ENCODE results near the gene KDM3B. TPM values are rescaled to one million over a fixed set of nuclear protein-coding genes. Genes with fewer than 3 reads are reported as not detected.
A peak's percentile ranks its signal among the peaks of the same experiment; 100 is the strongest.

The KDM3B gene
- total and polyA plus RNA-seq, 9 of the 15 experiments (the other 6 are each of a cell fraction or from before 2014, with no cell fraction given): 13.8 to 62.8 (median 41.9) TPM

- Histone ChIP-seq H3K9me3 (replicated peaks; ENCODE audit: control insufficient read depth, insufficient read depth, low read depth, low read length) (no peaks in the 10 kb centered on the region), H3K4me1 (replicated peaks in 1 of 2; ENCODE audit: control insufficient read depth in 2 of 2, insufficient read depth in 2 of 2, low read length in 2 of 2) (peaks cover 16 to 17% of the 10 kb centered on the region in 2 experiments), H4K20me1 (replicated peaks; ENCODE audit: control insufficient read depth, insufficient read depth, low read length) (0 out of 2 replicates have a peak, but pooled peaks cover 3% of the 10 kb centered on the region), H3K9ac (ENCODE audit: insufficient read depth in 1 of 2, low read depth in 2 of 2, low read length in 2 of 2) (peak overlapping the region in 1 of 2 experiments; percentile 19; a peak in 1 of 4 replicates), H3K36me3 (ENCODE audit: control insufficient read depth, insufficient read depth, low read length) (peaks cover 4% of the 10 kb centered on the region; the same call in 1 of the 3 replicates), H3K27me3 (ENCODE audit: control insufficient read depth in 2 of 2, insufficient read depth in 2 of 2, low read length in 2 of 2) (no peaks in the 10 kb centered on the region), H3K4me2 (ENCODE audit: insufficient read depth, low read length) (no peak overlapping the region), H3K79me2 (ENCODE audit: control insufficient read depth, insufficient read depth, low read length) (peaks cover 34% of the 10 kb centered on the region), H3K4me3 (no peak overlapping the region), H2AFZ (ENCODE audit: low read depth, low read length) (no peak overlapping the region), H3K27ac (ENCODE audit: extremely low read depth, low read depth, low read length) (no peak overlapping the region), H3K9me1 (ENCODE audit: control insufficient read depth, insufficient read depth, low read length) (no peaks in the 10 kb centered on the region)
- FAIRE-seq: no peak
- BruUV-seq (replicated peaks): no TSS peak
- DNase-seq (ENCODE audit: extremely low read depth in 1 of 4, low spot score in 3 of 4): no peak
- intact Hi-C loops (cut with micrococcal nuclease): no loop called here
- no peak for ATAC-seq
- ChIA-PET POLR2A (interaction anchor here (0.9 to 5.4 kb wide), 4 partner anchors 10 to 17 kb away, joined by 3 to 43 read pairs (median 4); partner anchors contain the start of gene KDM3B), CTCF (ENCODE audit: low intra/inter-chr PET ratio) (no interaction called here)
- in situ Hi-C loops (cut with MboI): no loop called here
- WGBS (ENCODE audit: insufficient coverage, low coverage, missing lambda C conversion rate): 26% methylated on average over 3 of the region's 3 CpGs
- no peak for TF ChIP-seq ZNF146 (CRISPR knock-in tag; IDR thresholded peaks at IDR 0.05; ENCODE audit: unreplicated experiment)
- TF ChIP-seq JUND (IDR thresholded peaks at IDR 0.05; ENCODE audit: borderline replicate concordance, low read depth, low read length): peak; percentile 71; the same call in 1 of the 2 replicates
- peak; percentile 62; the same call in 1 of the 3 replicates for TF ChIP-seq JUND (tag; IDR thresholded peaks at IDR 0.05; ENCODE audit: borderline replicate concordance, low read depth, low read length)
- 0 out of 2 replicates have a peak, but pooled peaks have one; percentile 25 for TF ChIP-seq RFX1 (IDR thresholded peaks at IDR 0.05)
- TF ChIP-seq NFATC3 (IDR thresholded peaks at IDR 0.05): no peak
- no peak for TF ChIP-seq THRAP3 (IDR thresholded peaks at IDR 0.05; ENCODE audit: borderline replicate concordance)
- TF ChIP-seq ETV5 (CRISPR knock-in tag; IDR thresholded peaks at IDR 0.05; ENCODE audit: low read depth): no peak
- no peak for TF ChIP-seq DDX20 (tag; IDR thresholded peaks at IDR 0.05; ENCODE audit: low read depth)
- no peak for TF ChIP-seq KAT7 (CRISPR knock-in tag; IDR thresholded peaks at IDR 0.05; ENCODE audit: borderline replicate concordance)
- no peak for TF ChIP-seq ZBTB17 (CRISPR knock-in tag; IDR thresholded peaks at IDR 0.05)
- no peak for TF ChIP-seq KAT2B (IDR thresholded peaks at IDR 0.05; ENCODE audit: low read depth, low read length)
- no peak for TF ChIP-seq CC2D1A (IDR thresholded peaks at IDR 0.05)
- TF ChIP-seq HINFP (tag; conservative IDR thresholded peaks at IDR 0.05; ENCODE audit: low read depth): no peak
- TF ChIP-seq ZNF561 (CRISPR knock-in tag; conservative IDR thresholded peaks at IDR 0.05): no peak
- TF ChIP-seq NFIC (IDR thresholded peaks at IDR 0.05): no peak
- peak; percentile 56; the same call in 1 of the 2 replicates for TF ChIP-seq ATF3 (IDR thresholded peaks at IDR 0.05)
- TF ChIP-seq ATF3 (CRISPR knock-in tag; conservative IDR thresholded peaks at IDR 0.05): no peak
- TF ChIP-seq NFXL1 (CRISPR knock-in tag; IDR thresholded peaks at IDR 0.05): no peak
- TF ChIP-seq MECOM (CRISPR knock-in tag; IDR thresholded peaks at IDR 0.05): no peak
- no peak for TF ChIP-seq PTTG1 (tag; IDR thresholded peaks at IDR 0.05; ENCODE audit: low read depth)
- no peak for TF ChIP-seq TFE3 (CRISPR knock-in tag; IDR thresholded peaks at IDR 0.05)
Measured at GRCh38 chr5:138334867-138335447, 17.5 kb upstream of the KDM3B start.
